Rectal smooth muscle tissue (tissue), 1 donor: ENCODE measurements around the gene CD55.

ENCODE experiments used
- H3K27ac ChIP-seq: one replicate; pipeline ENCODE4 v1.7.0; 2013; ENCODE audit warnings: low read depth, low read length, inconsistent platforms
- H3K27me3 ChIP-seq: one replicate; pipeline ENCODE4 v1.7.0; 2013; ENCODE audit warnings: low read length; ENCODE audit not compliant: control insufficient read depth, insufficient read depth
- H3K36me3 ChIP-seq: one replicate; pipeline ENCODE4 v1.7.0; 2013; ENCODE audit warnings: low read length; ENCODE audit not compliant: control insufficient read depth, insufficient read depth
- H3K4me1 ChIP-seq: one replicate; pipeline ENCODE4 v1.7.0; 2013; ENCODE audit warnings: low read length; ENCODE audit not compliant: control insufficient read depth, insufficient read depth
- H3K4me3 ChIP-seq: one replicate; pipeline ENCODE4 v1.7.0; 2013; ENCODE audit warnings: low read length
- H3K9ac ChIP-seq: one replicate; pipeline ENCODE4 v1.7.0; 2013; ENCODE audit warnings: low read length

Gene CD55

DNA sequence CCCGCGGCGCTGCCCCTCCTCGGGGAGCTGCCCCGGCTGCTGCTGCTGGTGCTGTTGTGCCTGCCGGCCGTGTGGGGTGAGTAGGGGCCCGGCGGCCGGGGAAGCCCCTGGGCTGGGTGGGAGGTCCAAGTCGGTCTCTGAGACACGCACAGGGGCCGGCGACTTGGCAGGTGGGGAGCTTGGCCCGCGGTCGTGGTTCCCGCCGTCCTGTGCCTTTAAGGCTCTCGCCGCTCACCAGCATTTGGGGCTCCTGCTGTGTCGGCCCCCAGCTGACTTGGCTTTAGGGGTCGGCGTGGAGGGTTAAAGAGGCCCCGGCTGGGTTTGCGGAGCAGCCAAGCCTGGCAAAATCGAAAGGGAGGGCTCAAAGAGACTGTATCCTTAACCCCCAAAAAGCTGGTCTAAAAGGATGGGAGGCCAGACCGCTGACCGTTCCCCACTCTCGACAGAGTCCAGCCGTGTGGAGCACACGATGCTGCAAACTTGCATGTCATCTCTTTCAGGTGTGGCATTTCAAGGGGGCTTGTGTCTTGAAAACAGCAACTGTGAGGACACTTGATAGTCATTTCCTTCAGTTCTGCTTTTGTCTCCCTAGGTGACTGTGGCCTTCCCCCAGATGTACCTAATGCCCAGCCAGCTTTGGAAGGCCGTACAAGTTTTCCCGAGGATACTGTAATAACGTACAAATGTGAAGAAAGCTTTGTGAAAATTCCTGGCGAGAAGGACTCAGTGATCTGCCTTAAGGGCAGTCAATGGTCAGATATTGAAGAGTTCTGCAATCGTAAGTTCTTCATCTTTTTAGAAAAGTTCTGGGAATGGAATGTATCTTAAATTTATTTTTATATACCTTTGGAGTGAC is 540 bp downstream of the CD55 start:
- H3K27me3 ChIP-seq, result no peaks in the 10 kb centered on the region
- H3K36me3 ChIP-seq, result peaks cover 10% of the 10 kb centered on the region
- peak overlapping the region; percentile 80 for H3K4me3 ChIP-seq
- H3K4me1 ChIP-seq, result no peaks in the 10 kb centered on the region
- H3K27ac ChIP-seq, result peak overlapping the region; percentile 84
- H3K9ac ChIP-seq, result peak overlapping the region; percentile 88

DNA sequence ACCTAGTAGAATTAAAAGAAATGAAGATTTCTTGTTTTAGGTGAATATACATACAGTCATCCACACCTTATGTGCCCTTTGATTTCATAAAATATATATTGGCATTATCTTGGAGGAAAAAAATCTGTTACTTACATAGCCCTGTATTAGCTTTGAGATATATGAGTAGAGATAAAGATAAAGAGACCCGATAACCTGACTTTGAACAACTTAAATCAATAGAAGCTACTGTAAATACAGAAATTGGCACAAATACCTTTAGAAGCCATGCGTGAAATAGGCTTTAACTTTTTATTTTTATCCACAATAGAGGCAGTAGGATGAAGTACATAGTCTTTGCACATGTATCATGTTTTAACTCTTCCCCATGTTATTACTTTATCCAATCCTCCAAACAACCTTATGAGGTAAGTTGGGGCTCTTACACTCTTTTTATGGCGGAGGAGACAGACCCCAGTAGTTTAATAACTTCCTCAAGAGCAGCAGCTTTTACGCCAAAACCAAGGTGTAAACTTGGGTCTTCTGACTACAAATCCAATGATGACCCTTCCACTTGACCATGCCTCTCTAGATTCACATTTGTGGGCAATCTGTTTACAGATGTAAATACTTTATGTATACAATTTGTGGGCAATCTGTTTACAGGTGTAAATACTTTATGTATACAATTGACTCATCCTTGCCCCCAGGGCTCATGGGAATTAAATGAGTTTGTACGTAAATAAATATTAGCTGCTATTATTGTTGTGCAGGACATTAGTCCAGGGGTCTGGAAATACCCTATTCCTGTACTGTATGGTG is 2.1 kb downstream of the CD55 start:
- peak overlapping the region; percentile 7 for H3K4me3 ChIP-seq
- H3K4me1 ChIP-seq, result no peaks in the 10 kb centered on the region
- peaks cover 15% of the 10 kb centered on the region for H3K36me3 ChIP-seq
- no peak overlapping the region for H3K9ac ChIP-seq
- no peak overlapping the region for H3K27ac ChIP-seq
- H3K27me3 ChIP-seq, result no peaks in the 10 kb centered on the region

DNA sequence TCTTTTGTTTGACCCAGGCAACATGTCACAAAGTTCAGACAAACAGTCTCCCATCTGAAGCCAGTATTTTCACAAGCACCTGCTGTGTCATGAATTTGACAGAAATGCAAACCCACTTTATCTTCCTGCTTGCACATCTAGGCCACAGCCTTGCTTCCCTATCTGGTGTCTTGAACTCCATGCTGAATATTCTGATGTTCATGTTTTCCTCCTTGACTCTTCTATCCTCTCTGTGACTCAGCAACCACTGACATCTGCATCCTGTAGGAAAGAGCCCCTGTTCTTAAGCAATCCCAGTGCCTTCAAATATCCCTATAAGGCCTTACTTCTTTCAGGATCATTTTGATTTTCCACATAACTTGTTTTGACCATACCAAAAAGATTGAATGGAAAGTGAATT is 6.5 kb downstream of the CD55 start:
- H3K27me3 ChIP-seq, result no peaks in the 10 kb centered on the region
- H3K36me3 ChIP-seq, result peaks cover 25% of the 10 kb centered on the region
- no peak overlapping the region for H3K9ac ChIP-seq
- no peaks in the 10 kb centered on the region for H3K4me1 ChIP-seq
- H3K27ac ChIP-seq, result no peak overlapping the region
- no peak overlapping the region for H3K4me3 ChIP-seq

GRCh38 chr1:207328908-207329440 is 7.5 kb downstream of the CD55 start:
- no peak overlapping the region for H3K9ac ChIP-seq
- no peaks in the 10 kb centered on the region for H3K27me3 ChIP-seq
- no peak overlapping the region for H3K27ac ChIP-seq
- H3K4me3 ChIP-seq, result no peak overlapping the region
- no peaks in the 10 kb centered on the region for H3K4me1 ChIP-seq
- peaks cover 28% of the 10 kb centered on the region for H3K36me3 ChIP-seq

- peaks cover 28% of the 10 kb centered on the region for H3K36me3 ChIP-seq
- H3K27ac ChIP-seq, result no peak overlapping the region
- no peak overlapping the region for H3K9ac ChIP-seq
- no peak overlapping the region for H3K4me3 ChIP-seq
- no peaks in the 10 kb centered on the region for H3K4me1 ChIP-seq
- H3K27me3 ChIP-seq, result no peaks in the 10 kb centered on the region
These were observed 8.0 kb downstream of the CD55 start for GRCh38 chr1:207329469-207329868.

DNA sequence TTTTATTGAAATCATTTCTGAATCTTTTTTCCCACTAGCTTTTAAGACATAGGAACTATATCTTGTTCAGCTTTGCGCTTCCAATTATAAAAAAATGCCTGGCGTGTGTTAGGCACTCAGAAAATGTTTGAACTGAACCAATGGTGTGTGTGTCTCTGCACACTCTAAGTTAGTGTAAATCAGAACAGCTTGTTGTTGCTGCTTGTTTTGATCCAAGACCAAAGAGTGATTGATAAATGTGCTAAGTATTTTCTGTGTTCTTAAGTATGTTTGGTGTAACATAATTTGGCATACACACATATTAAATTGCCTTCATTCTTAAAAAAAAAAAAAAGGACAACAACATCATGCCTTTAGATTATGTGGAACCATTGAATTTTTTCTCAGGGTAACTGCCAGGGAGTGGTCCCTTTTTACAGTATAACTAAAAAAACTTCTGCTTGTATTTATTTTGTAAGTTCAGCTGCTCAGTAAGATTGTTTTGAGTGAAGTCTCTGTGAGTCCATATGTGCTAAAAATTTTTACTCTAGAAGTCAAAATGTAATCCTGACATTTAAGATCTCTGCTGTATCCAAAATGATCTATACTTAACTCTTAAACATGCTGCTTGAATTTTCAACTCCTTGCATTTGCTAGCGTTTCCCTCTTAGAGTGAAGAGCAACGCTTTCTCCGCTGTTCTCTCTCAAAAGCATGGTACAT is 8.7 kb downstream of the CD55 start:
- H3K4me1 ChIP-seq, result no peaks in the 10 kb centered on the region
- no peak overlapping the region for H3K27ac ChIP-seq
- peaks cover 28% of the 10 kb centered on the region for H3K36me3 ChIP-seq
- H3K27me3 ChIP-seq, result no peaks in the 10 kb centered on the region
- no peak overlapping the region for H3K9ac ChIP-seq
- no peak overlapping the region for H3K4me3 ChIP-seq

GRCh38 chr1:207331354-207332313 is 10.2 kb downstream of the CD55 start:
- H3K36me3 ChIP-seq, result peaks cover 22% of the 10 kb centered on the region
- no peak overlapping the region for H3K9ac ChIP-seq
- H3K4me1 ChIP-seq, result no peaks in the 10 kb centered on the region
- H3K27me3 ChIP-seq, result no peaks in the 10 kb centered on the region
- no peak overlapping the region for H3K4me3 ChIP-seq
- no peak overlapping the region for H3K27ac ChIP-seq

- no peaks in the 10 kb centered on the region for H3K4me1 ChIP-seq
- H3K4me3 ChIP-seq, result no peak overlapping the region
- no peak overlapping the region for H3K9ac ChIP-seq
- peaks cover 22% of the 10 kb centered on the region for H3K36me3 ChIP-seq
- no peak overlapping the region for H3K27ac ChIP-seq
- H3K27me3 ChIP-seq, result no peaks in the 10 kb centered on the region
These were observed 11.6 kb downstream of the CD55 start for GRCh38 chr1:207333009-207333600.

DNA sequence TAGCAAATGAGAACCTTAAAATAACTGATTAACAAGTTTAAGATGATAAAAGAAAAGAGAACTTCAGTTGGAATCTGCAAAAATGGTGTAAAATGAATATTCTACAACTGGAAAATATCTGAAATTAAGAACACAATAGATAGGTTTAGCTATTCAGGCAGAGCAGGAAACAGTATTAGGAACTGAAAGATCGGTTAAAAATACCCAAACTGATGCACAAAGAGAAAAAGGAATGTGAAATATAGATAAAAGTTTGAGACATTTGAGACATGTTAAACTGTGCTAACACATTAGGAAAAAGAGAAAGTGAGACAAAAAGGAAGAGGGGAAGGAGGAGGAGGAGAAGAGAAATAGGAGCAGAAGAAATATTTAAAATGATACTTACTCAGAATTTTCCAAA is 12.1 kb downstream of the CD55 start:
- no peak overlapping the region for H3K27ac ChIP-seq
- no peaks in the 10 kb centered on the region for H3K4me1 ChIP-seq
- H3K36me3 ChIP-seq, result peaks cover 20% of the 10 kb centered on the region
- H3K9ac ChIP-seq, result no peak overlapping the region
- no peak overlapping the region for H3K4me3 ChIP-seq
- H3K27me3 ChIP-seq, result no peaks in the 10 kb centered on the region

- Histone ChIP-seq H3K9ac (no peak overlapping the region), H3K36me3 (peaks cover 14% of the 10 kb centered on the region), H3K27ac (no peak overlapping the region), H3K4me3 (no peak overlapping the region), H3K4me1 (no peaks in the 10 kb centered on the region), H3K27me3 (no peaks in the 10 kb centered on the region)
These were observed 12.9 kb downstream of the CD55 start for GRCh38 chr1:207334337-207334736.

DNA sequence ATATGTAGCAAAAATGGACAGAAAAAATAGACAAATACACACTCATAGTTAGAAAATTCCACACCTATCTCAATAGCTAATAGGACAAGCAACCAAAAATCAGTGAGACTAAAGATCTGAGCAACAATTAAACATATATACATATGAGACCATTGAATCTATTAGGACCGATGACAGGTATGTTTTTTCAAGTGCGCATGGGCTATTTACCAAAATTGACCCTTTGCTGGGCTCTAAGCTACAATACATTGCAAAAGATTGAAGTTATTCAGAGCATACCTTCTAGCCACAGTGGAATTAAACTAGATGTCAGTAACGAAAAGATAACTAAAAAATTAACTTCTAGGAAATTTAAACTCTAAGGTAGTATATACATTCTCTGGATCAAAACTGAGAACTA is 13.7 kb downstream of the CD55 start:
- peaks cover 12% of the 10 kb centered on the region for H3K36me3 ChIP-seq
- no peaks in the 10 kb centered on the region for H3K4me1 ChIP-seq

More for the DNA sequence above, 13.7 kb downstream of the CD55 start:
- H3K9ac ChIP-seq, result no peak overlapping the region
- no peak overlapping the region for H3K27ac ChIP-seq
- no peaks in the 10 kb centered on the region for H3K27me3 ChIP-seq
- H3K4me3 ChIP-seq, result no peak overlapping the region
